Measurements from ENCODE around the gene PCSK6.

- TF ChIP-seq EZH2phosphoT487 (IDR thresholded peaks at IDR 0.05; ENCODE audit: insufficient read depth, low read depth) (no peak), EZH2 (IDR thresholded peaks at IDR 0.05; ENCODE audit: insufficient read depth, poor library complexity, severe bottlenecking) (no peak)
These were observed 17.0 kb upstream of the PCSK6 start for GRCh38 chr15:101506491-101506890.
